HEK293 (cell line): ENCODE results near the gene SH3BP4.

Experiments
- CTCF ChIP-seq: fragments of 450-650 bp; formaldehyde crosslinking; IDR thresholded peaks from 2 replicates; pipeline ENCODE4 v1.5.1; 2016; ENCODE audit warnings: missing biosample characterization, missing genetic modification characterization
- ZNF561 ChIP-seq: fragments of 450-650 bp; IDR thresholded peaks from 2 replicates; pipeline ENCODE4 v1.5.1; 2018; ENCODE audit warnings: missing biosample characterization, missing genetic modification characterization, borderline replicate concordance

GRCh38 chr2:235063471-235063961 is 111.7 kb downstream of the SH3BP4 start:
- TF ChIP-seq CTCF (tag by site-specific recombination) (no peak), ZNF561 (no peak)
